A549 (cell line): Measurements from ENCODE around the gene RNF123. TPM values are rescaled to one million over a fixed set of nuclear protein-coding genes. Genes with fewer than 3 reads are reported as not detected.

Source experiments
- ATAC-seq, 2 experiments: fragments of 200-7000 bp in 1 of 2; fragments of >200 bp in 1 of 2; cut with Nextera tagmentation in 1 of 2; cut with Tn5 transposase in 1 of 2; 3 replicates each; pipeline versions ENCODE4 v1.8.0 to v1.9.1; 2018 to 2020; ENCODE audit warnings: mild to moderate bottlenecking in 1 of 2, moderate library complexity in 1 of 2
- CTCF ChIA-PET: fragments of 300-600 bp; sonication (Branson Sonifier 250); formaldehyde crosslinking; extraction: SDS; loops from one replicate; lab custom pipeline; 2021; ENCODE audit warnings: antibody characterized with exemption, inconsistent platforms; lab: Yijun Ruan, JAX
- POLR2A ChIA-PET: fragments of 350-600 bp; formaldehyde crosslinking; extraction: SDS; loops from one replicate; lab custom pipeline; 2021; ENCODE audit warnings: antibody characterized with exemption, inconsistent platforms; lab: Yijun Ruan, JAX
- DNase-seq, 2 experiments: peaks; one replicate each; pipeline versions ENCODE4 v3.0.0 to v3.0.0-alpha.2; 2011 to 2016; ENCODE audit warnings: low read depth in 1 of 2, low spot score in 1 of 2
- FAIRE-seq: peaks from 2 replicates; lab custom pipeline; 2011; peaks lifted over from hg19 to GRCh38; lab: Jason Lieb, UNC
- H3K27ac ChIP-seq, 2 experiments: fragments of >200 bp; sonication (Bioruptor Twin); formaldehyde crosslinking; 3 replicates each; pipeline ENCODE4 v1.5.1; 2016 to 2017
- H3K4me1 ChIP-seq: fragments of >200 bp; sonication (Bioruptor Twin); formaldehyde crosslinking; 3 replicates; pipeline ENCODE4 v1.6.1; 2016
- H3K4me2 ChIP-seq: fragments of >200 bp; sonication (Bioruptor Twin); formaldehyde crosslinking; 3 replicates; pipeline ENCODE4 v1.6.1; 2016
- H3K4me3 ChIP-seq: fragments of >200 bp; sonication (Bioruptor Twin); formaldehyde crosslinking; 3 replicates; pipeline ENCODE4 v1.5.1; 2016
- H3K9me3 ChIP-seq: fragments of >200 bp; sonication (Bioruptor Twin); formaldehyde crosslinking; 3 replicates; pipeline ENCODE4 v1.6.1; 2016
- BHLHE40 ChIP-seq: IDR thresholded peaks from 2 replicates; pipeline ENCODE4 v1.6.1; 2012; ENCODE audit warnings: low read depth, low read length, inconsistent platforms
- CBX2 ChIP-seq: fragments of 200-600 bp; sonication (generic); IDR thresholded peaks from 2 replicates; pipeline ENCODE4 v1.6.1; 2016; ENCODE audit warnings: low read depth, mild to moderate bottlenecking, borderline replicate concordance
- CEBPB ChIP-seq, 2 experiments: fragments of >200 bp in 1 of 2; sonication (Bioruptor Twin) in 1 of 2; formaldehyde crosslinking in 1 of 2; IDR thresholded peaks; 2 replicates each; pipeline ENCODE4 v1.6.1; 2012 to 2016
- CTCF ChIP-seq: fragments of >200 bp; sonication (Bioruptor Twin); formaldehyde crosslinking; IDR thresholded peaks from 3 replicates; pipeline ENCODE4 v1.5.1; 2016
- ELK1 ChIP-seq: fragments of 150-350 bp; IDR thresholded peaks from 2 replicates; pipeline ENCODE4 v1.6.1; 2014; ENCODE audit warnings: low read depth, mild to moderate bottlenecking, low read length
- ESRRA ChIP-seq: fragments of 150-350 bp; IDR thresholded peaks from 2 replicates; pipeline ENCODE4 v1.6.1; 2014; ENCODE audit warnings: mild to moderate bottlenecking, low read length, borderline replicate concordance
- FOSL2 ChIP-seq, 2 experiments: fragments of 450-650 bp in 1 of 2; fragments of >200 bp in 1 of 2; sonication (Bioruptor Twin) in 1 of 2; formaldehyde crosslinking; IDR thresholded peaks; 2 replicates each; pipeline versions ENCODE4 v1.5.0 to v1.6.1; 2016 to 2020; ENCODE audit warnings: mild to moderate bottlenecking in 1 of 2, moderate library complexity in 1 of 2
- FOXS1 ChIP-seq: fragments of 250-450 bp; sonication (Bioruptor Pico); IDR thresholded peaks from 2 replicates; pipeline ENCODE4 v1.5.0; 2020; ENCODE audit warnings: mild to moderate bottlenecking, moderate library complexity
- GATA3 ChIP-seq: IDR thresholded peaks from 2 replicates; pipeline ENCODE4 v1.6.1; 2012; ENCODE audit warnings: borderline replicate concordance
- HEYL ChIP-seq: fragments of 250-450 bp; sonication (Bioruptor Pico); IDR thresholded peaks from 2 replicates; pipeline ENCODE4 v1.8.0; 2021; ENCODE audit warnings: mild to moderate bottlenecking, moderate library complexity
- HOXA7 ChIP-seq: fragments of 250-450 bp; sonication (Bioruptor Pico); IDR thresholded peaks from 2 replicates; pipeline ENCODE4 v1.5.0; 2020; ENCODE audit warnings: mild to moderate bottlenecking, moderate library complexity
- HOXB13 ChIP-seq: fragments of 250-450 bp; sonication (Bioruptor Pico); IDR thresholded peaks from 2 replicates; pipeline ENCODE4 v1.5.0; 2020; ENCODE audit warnings: low read depth, mild to moderate bottlenecking, moderate library complexity
- HOXB5 ChIP-seq: fragments of 250-450 bp; sonication (Bioruptor Pico); IDR thresholded peaks from 2 replicates; pipeline ENCODE4 v1.5.0; 2020; ENCODE audit warnings: mild to moderate bottlenecking, moderate library complexity
- JUN ChIP-seq, 2 experiments: fragments of >200 bp; sonication (Bioruptor Twin); formaldehyde crosslinking; IDR thresholded peaks; 2 replicates in 1 of 2; 3 replicates in 1 of 2; pipeline ENCODE4 v1.6.1; 2016 to 2017
- JUNB ChIP-seq: fragments of >200 bp; sonication (Bioruptor Twin); formaldehyde crosslinking; IDR thresholded peaks from 2 replicates; pipeline ENCODE4 v1.6.1; 2016
- KDM5A ChIP-seq: fragments of 200-600 bp; sonication (generic); IDR thresholded peaks from 2 replicates; pipeline ENCODE4 v1.6.1; 2016; ENCODE audit warnings: antibody characterized with exemption, mild to moderate bottlenecking
- MAX ChIP-seq: IDR thresholded peaks from 2 replicates; pipeline ENCODE4 v1.6.1; 2012
- NFE2L2 ChIP-seq: fragments of 150-350 bp; conservative IDR thresholded peaks from 2 replicates; pipeline ENCODE4 v1.6.1; 2014; ENCODE audit warnings: low read length
- NPAS2 ChIP-seq: fragments of 250-450 bp; sonication (Bioruptor Pico); IDR thresholded peaks from 2 replicates; pipeline ENCODE4 v1.8.0; 2022; ENCODE audit warnings: mild to moderate bottlenecking, moderate library complexity, borderline replicate concordance
- PHF8 ChIP-seq: fragments of 200-600 bp; sonication (generic); IDR thresholded peaks from 2 replicates; pipeline ENCODE4 v1.6.1; 2016; ENCODE audit warnings: low read depth, mild to moderate bottlenecking, antibody characterized with exemption, moderate library complexity, borderline replicate concordance
- POLR2A ChIP-seq: IDR thresholded peaks from 2 replicates; pipeline ENCODE4 v1.6.1; 2012; ENCODE audit warnings: mild to moderate bottlenecking, low read length
- RARB ChIP-seq: fragments of 250-450 bp; sonication (Bioruptor Pico); IDR thresholded peaks from 2 replicates; pipeline ENCODE4 v1.8.0; 2021; ENCODE audit warnings: mild to moderate bottlenecking, moderate library complexity
- RFX5 ChIP-seq: fragments of 450-650 bp; IDR thresholded peaks from 2 replicates; pipeline ENCODE4 v1.7.1; 2014; ENCODE audit warnings: antibody characterized with exemption, mild to moderate bottlenecking, moderate library complexity
- RNF2 ChIP-seq: fragments of 200-600 bp; sonication (generic); IDR thresholded peaks from 2 replicates; pipeline ENCODE4 v1.6.1; 2016; ENCODE audit warnings: low read depth, mild to moderate bottlenecking, antibody characterized with exemption, moderate library complexity, borderline replicate concordance
- SREBF2 ChIP-seq: fragments of 450-650 bp; IDR thresholded peaks from 2 replicates; pipeline ENCODE4 v1.6.1; 2014; ENCODE audit warnings: mild to moderate bottlenecking, moderate library complexity
- ZFP36 ChIP-seq: fragments of 450-650 bp; IDR thresholded peaks from 2 replicates; pipeline ENCODE4 v1.6.1; 2014; ENCODE audit warnings: borderline replicate concordance; ENCODE audit not compliant: partially characterized antibody
- ZSCAN20 ChIP-seq: fragments of 250-450 bp; sonication (Bioruptor Pico); IDR thresholded peaks from 2 replicates; pipeline ENCODE4 v1.8.0; 2022; ENCODE audit warnings: mild to moderate bottlenecking, moderate library complexity
- WGBS: methylation state at CpG from one replicate; pipeline ENCODE4 v1.1.6; 2017; ENCODE audit errors: missing lambda C conversion rate; 5-methylcytosine and 5-hydroxymethylcytosine counted together
- polyA plus RNA-seq, 4 experiments: library from polyadenylated mRNA; depleted of rRNA in 3 of 4; stranded (reverse); fragments of >200 nt; fragmentation: RNase III in 1 of 4; extraction: RNeasy Plus Mini Kit Qiagen cat#74134 plus additional on column Dnase treatment in 1 of 4; gene quantifications; 2 replicates in 3 of 4; 3 replicates in 1 of 4; pipeline ENCODE4 v1.2.3, GENCODE V29; 2011 to 2017
- TF ChIP-seq, protein P1 (sequence below): fragments of 250-450 bp; sonication (Bioruptor Pico); IDR thresholded peaks from 2 replicates; pipeline ENCODE4 v1.5.0; 2020; ENCODE audit warnings: low read depth, mild to moderate bottlenecking, moderate library complexity
- TF ChIP-seq, protein P2 (sequence below): IDR thresholded peaks from 2 replicates; pipeline ENCODE4 v1.6.1; 2012; ENCODE audit warnings: low read depth, borderline replicate concordance

Gene RNF123
- polyA plus RNA-seq, 2 of the 4 experiments (the other 2 are of a cell fraction): 14.4 to 16.0 TPM

GRCh38 chr3:49675912-49676311 lies 13.4 kb upstream of the RNF123 start:
- H3K4me2 ChIP-seq: no peak overlapping the region
- H3K4me1 ChIP-seq: peaks cover 12% of the 10 kb centered on the region; the same call in 2 of the 3 replicates
- 100% methylated on average over 3 of the region's 11 CpGs for WGBS
- no peak overlapping the region for H3K4me3 ChIP-seq
- TF ChIP-seq PHF8 (no peak), HOXA7 (CRISPR knock-in tag) (no peak), GATA3 (no peak), POLR2A (no peak), CBX2 (no peak), CEBPB (IDR thresholded peaks at IDR 0.05) (no peak), MAX (no peak), NFE2L2 (no peak), HEYL (CRISPR knock-in tag) (no peak), FOSL2 (IDR thresholded peaks at IDR 0.05) (no peak), FOSL2 (CRISPR knock-in tag; IDR thresholded peaks at IDR 0.05) (no peak), ESRRA (no peak), ZSCAN20 (CRISPR knock-in tag) (no peak), FOXS1 (CRISPR knock-in tag) (no peak), SREBF2 (no peak), JUNB (no peak), BHLHE40 (no peak), KDM5A (no peak), ZFP36 (no peak)
- TF ChIP-seq, protein P1, sequence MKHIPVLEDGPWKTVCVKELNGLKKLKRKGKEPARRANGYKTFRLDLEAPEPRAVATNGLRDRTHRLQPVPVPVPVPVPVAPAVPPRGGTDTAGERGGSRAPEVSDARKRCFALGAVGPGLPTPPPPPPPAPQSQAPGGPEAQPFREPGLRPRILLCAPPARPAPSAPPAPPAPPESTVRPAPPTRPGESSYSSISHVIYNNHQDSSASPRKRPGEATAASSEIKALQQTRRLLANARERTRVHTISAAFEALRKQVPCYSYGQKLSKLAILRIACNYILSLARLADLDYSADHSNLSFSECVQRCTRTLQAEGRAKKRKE (CRISPR knock-in tag): no peak
- ATAC-seq: no peak
- FAIRE-seq: no peak
- ChIA-PET POLR2A (no interaction called here), CTCF (interaction anchor here (1.5 to 3.9 kb wide), 2 partner anchors 12 to 136 kb away, joined by 3 to 30 read pairs; no protein-coding TSS in a partner anchor)
- H3K27ac ChIP-seq: no peak overlapping the region
- no peak for DNase-seq
- H3K9me3 ChIP-seq: no peaks in the 10 kb centered on the region

DNA sequence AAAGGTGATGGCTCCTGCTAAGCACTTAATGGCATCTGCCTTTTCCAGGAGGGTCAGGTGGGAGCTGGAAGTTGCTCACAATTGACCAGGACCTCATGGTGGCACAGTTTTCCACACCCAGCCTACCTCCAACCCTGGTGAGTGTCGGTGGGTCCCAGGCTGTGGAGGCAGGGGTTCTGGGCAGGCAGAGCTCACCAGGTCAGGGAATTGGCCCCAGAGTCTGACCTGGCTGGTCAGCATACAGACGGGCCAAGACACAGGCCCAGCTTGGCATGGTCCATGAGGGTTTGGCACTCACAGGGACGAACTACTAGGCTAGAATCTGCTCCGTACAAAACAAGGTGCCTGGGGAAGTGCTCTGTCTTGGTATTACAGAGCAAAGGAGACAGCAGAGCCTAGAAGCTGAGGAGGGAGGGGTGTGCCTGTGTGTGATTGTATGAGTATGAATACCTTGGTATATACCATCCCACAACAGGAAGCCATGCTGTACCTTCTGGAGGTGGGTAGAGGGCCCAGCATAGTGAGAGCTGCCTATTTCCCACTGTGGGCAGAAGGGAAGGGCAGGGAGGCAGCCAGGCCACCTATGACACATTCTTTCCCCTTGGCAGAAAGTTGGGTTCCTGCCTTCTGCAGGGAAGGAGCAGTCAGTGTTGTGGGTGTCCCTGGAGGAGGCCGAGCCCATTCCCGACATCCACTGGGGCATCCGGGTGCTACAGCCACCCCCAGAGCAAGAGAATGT lies 8.7 kb upstream of the RNF123 start:
- FAIRE-seq (no peak), ATAC-seq (no peak)

DNA sequence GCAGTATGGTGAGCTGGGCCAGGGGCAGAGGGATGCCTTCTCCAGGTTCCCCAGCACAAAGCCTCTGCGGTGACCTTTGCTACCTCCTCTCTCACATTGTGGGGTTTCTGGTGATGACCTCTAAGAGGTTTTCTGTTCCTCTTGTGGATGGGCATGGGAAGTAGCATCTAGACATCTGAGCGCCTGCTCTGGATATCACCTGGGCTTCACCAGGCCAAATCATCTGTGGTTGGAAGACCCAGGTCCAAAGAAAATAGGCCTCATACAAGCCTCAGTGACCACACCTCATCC lies 8.2 kb upstream of the RNF123 start:
- WGBS: 100% methylated on average over 2 of the region's 2 CpGs
- POLR2A ChIA-PET: no interaction called here

More for the DNA sequence above, 8.7 kb upstream of the RNF123 start:
- no CpG with 5 or more reads among the region's 7 CpGs for WGBS
- ChIA-PET CTCF (interaction anchor here (0.7 to 2.3 kb wide), 5 partner anchors 9 to 159 kb away, joined by 3 to 13 read pairs (median 6); no protein-coding TSS in a partner anchor), POLR2A (no interaction called here)
- Histone ChIP-seq H3K27ac (no peak overlapping the region), H3K4me3 (no peak overlapping the region), H3K9me3 (no peaks in the 10 kb centered on the region), H3K4me2 (no peak overlapping the region), H3K4me1 (no peaks in the 10 kb centered on the region)
- TF ChIP-seq, protein P2, sequence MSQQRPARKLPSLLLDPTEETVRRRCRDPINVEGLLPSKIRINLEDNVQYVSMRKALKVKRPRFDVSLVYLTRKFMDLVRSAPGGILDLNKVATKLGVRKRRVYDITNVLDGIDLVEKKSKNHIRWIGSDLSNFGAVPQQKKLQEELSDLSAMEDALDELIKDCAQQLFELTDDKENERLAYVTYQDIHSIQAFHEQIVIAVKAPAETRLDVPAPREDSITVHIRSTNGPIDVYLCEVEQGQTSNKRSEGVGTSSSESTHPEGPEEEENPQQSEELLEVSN: no peak
- no peak for DNase-seq

More for the DNA sequence above, 8.2 kb upstream of the RNF123 start:
- no peak overlapping the region for H3K4me3 ChIP-seq
- H3K4me2 ChIP-seq: no peak overlapping the region
- CTCF ChIA-PET: interaction anchor here (1.0 to 2.3 kb wide), 3 partner anchors 9 to 142 kb away, joined by 4 to 13 read pairs (median 6); no protein-coding TSS in a partner anchor
- no peak for FAIRE-seq
- ATAC-seq: no peak
- DNase-seq: no peak
- no peak overlapping the region for H3K27ac ChIP-seq
- no peak for TF ChIP-seq RNF2
- no peak for TF ChIP-seq ELK1
- no peak for TF ChIP-seq RARB (CRISPR knock-in tag)
- no peak for TF ChIP-seq NPAS2 (CRISPR knock-in tag)
- no peak for TF ChIP-seq HOXB13
- TF ChIP-seq NFE2L2: no peak
- TF ChIP-seq CBX2: no peak
- no peak for TF ChIP-seq RFX5
- TF ChIP-seq JUN (IDR thresholded peaks at IDR 0.05): no peak
- no peak for TF ChIP-seq HOXB5 (CRISPR knock-in tag)
- TF ChIP-seq CTCF: no peak
- no peaks in the 10 kb centered on the region for H3K4me1 ChIP-seq
- no peaks in the 10 kb centered on the region for H3K9me3 ChIP-seq
